HG03045 (cell line): ENCODE measurements around the gene KCNH8.
"Not testable (repeated sequence)": the region's sequence is repeated elsewhere in the genome, so short reads cannot be mapped to it uniquely, and the experiment has no call there.

Experiments
- ATAC-seq: cut with Tn5 transposase; IDR thresholded peaks from one replicate; pipeline ENCODE4 v1.9.1; 2021; ENCODE audit warnings: mild to moderate bottlenecking, moderate library complexity; ENCODE audit not compliant: unreplicated experiment

The KCNH8 gene

GRCh38 chr3:19171794-19172193 is 23.5 kb downstream of the KCNH8 start:
- ATAC-seq = no peak

- ATAC-seq = no peak
Observed at GRCh38 chr3:19173945-19174344, 25.6 kb downstream of the KCNH8 start.

GRCh38 chr3:19183584-19183983 is 35.3 kb downstream of the KCNH8 start:
- ATAC-seq = no peak

GRCh38 chr3:19190126-19190525 is 41.8 kb downstream of the KCNH8 start:
- no peak for ATAC-seq

GRCh38 chr3:19190602-19191001 is 42.3 kb downstream of the KCNH8 start:
- ATAC-seq = no peak

- no peak for ATAC-seq
Observed at GRCh38 chr3:19199131-19199530, 50.8 kb downstream of the KCNH8 start.

- no peak for ATAC-seq
Observed at GRCh38 chr3:19202303-19202702, 54.0 kb downstream of the KCNH8 start.

- ATAC-seq = no peak
Observed at GRCh38 chr3:19202754-19203153, 54.4 kb downstream of the KCNH8 start.

GRCh38 chr3:19206540-19206939 is 58.2 kb downstream of the KCNH8 start:
- ATAC-seq = no peak

GRCh38 chr3:19213603-19214220 is 65.4 kb downstream of the KCNH8 start:
- no peak for ATAC-seq

- no peak for ATAC-seq
Observed at GRCh38 chr3:19215427-19215826, 67.1 kb downstream of the KCNH8 start.

GRCh38 chr3:19216669-19217337 is 68.5 kb downstream of the KCNH8 start:
- no peak for ATAC-seq

GRCh38 chr3:19220311-19220710 is 72.0 kb downstream of the KCNH8 start:
- no peak for ATAC-seq

GRCh38 chr3:19221081-19221480 is 72.8 kb downstream of the KCNH8 start:
- no peak for ATAC-seq

GRCh38 chr3:19226479-19226878 is 78.2 kb downstream of the KCNH8 start:
- no peak for ATAC-seq

GRCh38 chr3:19228167-19228566 is 79.9 kb downstream of the KCNH8 start:
- no peak for ATAC-seq

GRCh38 chr3:19229086-19229485 is 80.8 kb downstream of the KCNH8 start:
- ATAC-seq = no peak

GRCh38 chr3:19229881-19230280 is 81.6 kb downstream of the KCNH8 start:
- ATAC-seq = not testable (repeated sequence)

- no peak for ATAC-seq
Observed at GRCh38 chr3:19231792-19232461, 83.6 kb downstream of the KCNH8 start.

- ATAC-seq = no peak
Observed at GRCh38 chr3:19232566-19232965, 84.3 kb downstream of the KCNH8 start.

GRCh38 chr3:19233882-19234784 is 85.8 kb downstream of the KCNH8 start:
- ATAC-seq = not testable (repeated sequence)
